ENCODE results near the gene CENPH. TPM values are rescaled to one million over a fixed set of nuclear protein-coding genes. Genes with fewer than 3 reads are reported as not detected.

Gene CENPH
- total RNA-seq, 1 donor from 2014 or later = 5.0 TPM

DNA sequence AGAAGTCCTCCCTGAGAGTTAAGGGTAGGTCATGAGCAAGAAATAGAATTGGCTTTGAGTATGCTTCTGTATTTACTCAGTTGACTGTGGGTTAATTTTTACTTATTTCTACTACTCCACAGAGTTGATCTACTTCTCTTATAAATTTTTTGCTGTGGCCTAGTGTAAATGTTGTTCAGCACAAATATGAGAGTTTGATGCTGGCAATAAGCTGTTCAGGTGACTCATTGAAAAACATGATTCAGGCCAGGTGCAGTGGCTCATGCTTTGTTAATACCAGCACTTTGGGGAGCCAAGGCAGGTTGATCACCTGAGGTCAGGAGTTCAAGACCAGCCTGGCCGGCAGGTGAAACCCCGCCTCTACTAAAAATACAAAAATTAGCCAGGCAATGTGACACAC lies 40.8 kb downstream of the CENPH start:
- Histone ChIP-seq H3K79me2 (ENCODE audit: insufficient read depth, low read length) (peaks cover 5% of the 10 kb centered on the region), H3K9ac (ENCODE audit: low read length) (no peak overlapping the region), H3K4me1 (ENCODE audit: insufficient read depth, low read length) (peaks cover 6% of the 10 kb centered on the region), H3K4me2 (ENCODE audit: low read length) (no peak overlapping the region), H3K27me3 (ENCODE audit: insufficient read depth, low read length) (no peaks in the 10 kb centered on the region), H2AFZ (ENCODE audit: low read depth, low read length) (no peak overlapping the region), H3K27ac (ENCODE audit: low read depth, low read length) (no peak overlapping the region), H3K4me3 (ENCODE audit: insufficient read depth, low read depth, low read length) (no peak overlapping the region), H4K20me1 (ENCODE audit: insufficient read depth, low read length) (no peaks in the 10 kb centered on the region), H3K36me3 (ENCODE audit: insufficient read depth, low read length) (peaks cover 7% of the 10 kb centered on the region), H3K9me3 (ENCODE audit: insufficient read depth, low read depth, low read length) (no peaks in the 10 kb centered on the region)
- DNase-seq (ENCODE audit: low read depth) (no peak), FAIRE-seq (no peak)
- Mint-ChIP-seq H3K4me1 (ENCODE audit: low read depth, unreplicated experiment) (no peaks in the 10 kb centered on the region), H3K27me3 (ENCODE audit: low read depth, unreplicated experiment) (no peaks in the 10 kb centered on the region), H3K27ac (ENCODE audit: unreplicated experiment) (no peak overlapping the region), H3K9me3 (ENCODE audit: unreplicated experiment) (no peaks in the 10 kb centered on the region), H3K4me3 (ENCODE audit: unreplicated experiment) (no peak overlapping the region), H3K36me3 (ENCODE audit: low read depth, unreplicated experiment) (peaks cover 4% of the 10 kb centered on the region)
- TF ChIP-seq, protein P1, sequence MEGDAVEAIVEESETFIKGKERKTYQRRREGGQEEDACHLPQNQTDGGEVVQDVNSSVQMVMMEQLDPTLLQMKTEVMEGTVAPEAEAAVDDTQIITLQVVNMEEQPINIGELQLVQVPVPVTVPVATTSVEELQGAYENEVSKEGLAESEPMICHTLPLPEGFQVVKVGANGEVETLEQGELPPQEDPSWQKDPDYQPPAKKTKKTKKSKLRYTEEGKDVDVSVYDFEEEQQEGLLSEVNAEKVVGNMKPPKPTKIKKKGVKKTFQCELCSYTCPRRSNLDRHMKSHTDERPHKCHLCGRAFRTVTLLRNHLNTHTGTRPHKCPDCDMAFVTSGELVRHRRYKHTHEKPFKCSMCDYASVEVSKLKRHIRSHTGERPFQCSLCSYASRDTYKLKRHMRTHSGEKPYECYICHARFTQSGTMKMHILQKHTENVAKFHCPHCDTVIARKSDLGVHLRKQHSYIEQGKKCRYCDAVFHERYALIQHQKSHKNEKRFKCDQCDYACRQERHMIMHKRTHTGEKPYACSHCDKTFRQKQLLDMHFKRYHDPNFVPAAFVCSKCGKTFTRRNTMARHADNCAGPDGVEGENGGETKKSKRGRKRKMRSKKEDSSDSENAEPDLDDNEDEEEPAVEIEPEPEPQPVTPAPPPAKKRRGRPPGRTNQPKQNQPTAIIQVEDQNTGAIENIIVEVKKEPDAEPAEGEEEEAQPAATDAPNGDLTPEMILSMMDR (IDR thresholded peaks at IDR 0.05; ENCODE audit: insufficient read depth, low read depth, low read length) = no peak
- TF ChIP-seq EZH2 (IDR thresholded peaks at IDR 0.05; ENCODE audit: insufficient read depth, low read length) = no peak

DNA sequence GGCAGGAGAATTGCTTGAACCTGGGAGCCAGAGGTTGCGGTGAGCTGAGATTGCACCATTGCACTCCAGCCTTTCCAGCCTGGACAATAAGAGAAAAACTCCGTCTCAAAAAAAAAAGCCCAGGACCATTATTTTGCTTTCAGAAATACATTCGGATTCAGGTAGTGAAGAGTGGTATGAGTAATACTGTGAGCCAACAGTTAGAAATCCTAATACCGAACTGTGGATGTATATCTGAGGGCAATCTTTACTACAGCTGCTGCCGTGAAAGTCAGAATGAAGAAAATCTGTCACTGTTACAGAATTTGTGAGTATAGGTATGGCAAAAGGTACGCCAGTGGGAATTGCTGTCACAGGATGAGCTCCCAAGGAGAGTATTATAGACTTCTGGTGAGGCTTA lies 41.9 kb downstream of the CENPH start:
- Histone ChIP-seq H3K79me2 (ENCODE audit: insufficient read depth, low read length) (peaks cover 16% of the 10 kb centered on the region), H4K20me1 (ENCODE audit: insufficient read depth, low read length) (no peaks in the 10 kb centered on the region), H3K4me3 (ENCODE audit: insufficient read depth, low read depth, low read length) (no peak overlapping the region), H3K36me3 (ENCODE audit: insufficient read depth, low read length) (peaks cover 7% of the 10 kb centered on the region), H3K27me3 (ENCODE audit: insufficient read depth, low read length) (no peaks in the 10 kb centered on the region), H3K27ac (ENCODE audit: low read depth, low read length) (no peak overlapping the region), H3K9me3 (ENCODE audit: insufficient read depth, low read depth, low read length) (no peaks in the 10 kb centered on the region), H2AFZ (ENCODE audit: low read depth, low read length) (no peak overlapping the region), H3K9ac (ENCODE audit: low read length) (no peak overlapping the region), H3K4me1 (ENCODE audit: insufficient read depth, low read length) (peaks cover 9% of the 10 kb centered on the region), H3K4me2 (ENCODE audit: low read length) (peak overlapping the region; percentile 33)
- H3K4me1 Mint-ChIP-seq (ENCODE audit: low read depth, unreplicated experiment) = no peaks in the 10 kb centered on the region
- TF ChIP-seq, protein P1 (IDR thresholded peaks at IDR 0.05; ENCODE audit: insufficient read depth, low read depth, low read length) = no peak
- no peak for TF ChIP-seq EZH2 (IDR thresholded peaks at IDR 0.05; ENCODE audit: insufficient read depth, low read length)
- DNase-seq (ENCODE audit: low read depth) (no peak), FAIRE-seq (no peak)
- H3K27ac Mint-ChIP-seq (ENCODE audit: unreplicated experiment) = no peak overlapping the region
- H3K27me3 Mint-ChIP-seq (ENCODE audit: low read depth, unreplicated experiment) = no peaks in the 10 kb centered on the region
- H3K9me3 Mint-ChIP-seq (ENCODE audit: unreplicated experiment) = no peaks in the 10 kb centered on the region
- peaks cover 4% of the 10 kb centered on the region for H3K36me3 Mint-ChIP-seq (ENCODE audit: low read depth, unreplicated experiment)
- no peak overlapping the region for H3K4me3 Mint-ChIP-seq (ENCODE audit: unreplicated experiment)

DNA sequence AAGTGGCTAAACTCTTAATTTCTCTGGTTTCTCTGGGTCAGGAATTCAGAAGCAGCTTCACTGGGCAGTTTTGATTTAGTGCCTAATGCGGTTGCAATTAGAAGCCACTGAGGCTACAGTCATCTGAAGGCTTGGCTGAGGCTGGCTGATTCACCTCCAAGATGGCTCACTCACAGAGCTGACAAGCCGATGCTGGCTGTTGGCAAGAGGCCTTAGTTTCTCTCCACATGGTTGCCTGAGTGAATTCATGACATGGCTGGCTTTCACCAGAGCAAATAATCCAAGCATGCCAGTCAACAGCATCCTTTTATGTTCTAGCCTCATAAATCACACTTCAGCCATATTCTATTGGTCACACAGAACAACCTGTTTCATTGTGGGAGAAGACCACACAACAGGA lies 42.5 kb downstream of the CENPH start:
- Histone ChIP-seq H3K4me2 (ENCODE audit: low read length) (peak overlapping the region; percentile 33), H3K4me1 (ENCODE audit: insufficient read depth, low read length) (peaks cover 9% of the 10 kb centered on the region), H3K27ac (ENCODE audit: low read depth, low read length) (no peak overlapping the region), H3K36me3 (ENCODE audit: insufficient read depth, low read length) (peaks cover 7% of the 10 kb centered on the region), H3K4me3 (ENCODE audit: insufficient read depth, low read depth, low read length) (no peak overlapping the region), H2AFZ (ENCODE audit: low read depth, low read length) (no peak overlapping the region), H3K27me3 (ENCODE audit: insufficient read depth, low read length) (no peaks in the 10 kb centered on the region), H3K9me3 (ENCODE audit: insufficient read depth, low read depth, low read length) (no peaks in the 10 kb centered on the region), H3K79me2 (ENCODE audit: insufficient read depth, low read length) (peaks cover 21% of the 10 kb centered on the region), H4K20me1 (ENCODE audit: insufficient read depth, low read length) (no peaks in the 10 kb centered on the region), H3K9ac (ENCODE audit: low read length) (no peak overlapping the region)
- Mint-ChIP-seq H3K9me3 (ENCODE audit: unreplicated experiment) (no peaks in the 10 kb centered on the region), H3K4me1 (ENCODE audit: low read depth, unreplicated experiment) (peaks cover 2% of the 10 kb centered on the region), H3K4me3 (ENCODE audit: unreplicated experiment) (no peak overlapping the region), H3K36me3 (ENCODE audit: low read depth, unreplicated experiment) (peaks cover 4% of the 10 kb centered on the region), H3K27me3 (ENCODE audit: low read depth, unreplicated experiment) (no peaks in the 10 kb centered on the region), H3K27ac (ENCODE audit: unreplicated experiment) (no peak overlapping the region)
- TF ChIP-seq EZH2 (IDR thresholded peaks at IDR 0.05; ENCODE audit: insufficient read depth, low read length) = no peak
- TF ChIP-seq, protein P1 (IDR thresholded peaks at IDR 0.05; ENCODE audit: insufficient read depth, low read depth, low read length) = no peak
- no peak for FAIRE-seq
- peak; percentile 82 for DNase-seq (ENCODE audit: low read depth)
